Hematopoietic multipotent progenitor cell treated with erythropoietin and hydrocortisone succinate and interleukin-3 and kit ligand, for 17 days (in vitro differentiated cells): ENCODE results near the gene IFNAR2.

Source experiments
- DNase-seq: peaks from one replicate; pipeline ENCODE4 v3.0.0-alpha.2; 2015; ENCODE audit warnings: low spot score

The IFNAR2 gene

GRCh38 chr21:33229784-33230544 is at the start of gene IFNAR2:
Gene IFNAR2, plus strand, starts transcription at chr21:33229938. Its CDS starts 11,985 bp downstream, at chr21:33241923.
- DNase-seq: peak; percentile 54

- DNase-seq: no peak
Measured at GRCh38 chr21:33185852-33186251, 43.9 kb upstream of the IFNAR2 start.

- no peak for DNase-seq
Measured at GRCh38 chr21:33187276-33187675, 42.5 kb upstream of the IFNAR2 start.

DNA sequence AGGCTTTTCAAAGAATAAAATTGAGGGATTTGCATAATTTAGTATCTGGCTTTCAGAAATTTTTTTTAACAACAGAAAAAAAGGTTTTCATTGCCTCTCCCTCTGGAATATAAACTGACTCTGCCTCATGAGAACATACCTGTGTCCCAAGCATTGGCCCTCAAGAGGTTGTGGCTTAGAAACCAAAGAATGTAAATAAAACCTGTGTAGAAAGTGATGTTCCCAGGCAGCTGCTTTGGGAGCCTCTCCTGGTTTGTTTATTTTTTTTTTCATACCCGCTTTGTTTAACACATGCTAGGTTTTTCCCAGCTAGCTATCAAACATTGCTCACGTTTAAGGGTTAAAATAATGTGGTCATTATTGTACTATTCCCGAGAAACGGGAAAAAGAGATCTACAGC is 40.5 kb upstream of the IFNAR2 start:
- DNase-seq: no peak

DNA sequence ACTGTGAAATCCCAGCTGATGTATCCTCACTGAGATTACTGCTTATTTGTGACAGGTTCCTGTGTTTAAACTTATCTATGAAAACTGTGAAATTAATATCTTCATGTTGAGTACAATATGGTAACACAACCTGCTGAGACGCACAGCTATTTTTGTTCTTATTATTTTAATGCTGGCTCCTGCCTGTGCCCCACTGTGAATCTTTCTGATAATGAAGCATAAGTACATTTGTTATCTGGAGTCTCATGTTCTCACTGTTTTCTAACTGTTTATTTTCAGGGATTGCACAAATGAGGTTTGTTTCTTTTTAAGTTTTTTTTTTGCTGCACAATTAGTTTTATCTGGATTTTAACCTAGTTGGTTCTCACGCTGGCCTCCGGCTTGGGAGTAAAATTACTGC is 39.9 kb upstream of the IFNAR2 start:
- no peak for DNase-seq

- DNase-seq: peak; percentile 84
Measured at GRCh38 chr21:33196941-33197374, 32.8 kb upstream of the IFNAR2 start.

DNA sequence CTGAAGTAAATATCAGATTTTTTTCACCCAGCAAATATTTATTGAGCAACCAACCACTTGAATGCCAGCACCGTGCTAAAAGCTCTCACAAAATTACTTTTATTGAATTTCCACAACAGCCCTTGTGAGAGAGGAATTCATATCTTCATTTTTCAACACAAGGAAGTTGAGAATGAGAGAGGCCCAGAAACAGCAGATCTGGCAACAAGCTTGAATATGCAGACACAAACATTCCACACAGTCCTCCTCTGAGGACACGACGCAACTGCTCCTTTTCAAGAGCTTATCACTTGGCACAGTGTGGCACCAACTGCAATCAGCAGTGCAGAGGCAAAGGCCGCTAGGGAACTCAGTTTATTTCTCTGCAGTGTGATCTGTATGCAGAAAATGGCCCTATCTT is 32.2 kb upstream of the IFNAR2 start:
- peak; percentile 71 for DNase-seq

DNA sequence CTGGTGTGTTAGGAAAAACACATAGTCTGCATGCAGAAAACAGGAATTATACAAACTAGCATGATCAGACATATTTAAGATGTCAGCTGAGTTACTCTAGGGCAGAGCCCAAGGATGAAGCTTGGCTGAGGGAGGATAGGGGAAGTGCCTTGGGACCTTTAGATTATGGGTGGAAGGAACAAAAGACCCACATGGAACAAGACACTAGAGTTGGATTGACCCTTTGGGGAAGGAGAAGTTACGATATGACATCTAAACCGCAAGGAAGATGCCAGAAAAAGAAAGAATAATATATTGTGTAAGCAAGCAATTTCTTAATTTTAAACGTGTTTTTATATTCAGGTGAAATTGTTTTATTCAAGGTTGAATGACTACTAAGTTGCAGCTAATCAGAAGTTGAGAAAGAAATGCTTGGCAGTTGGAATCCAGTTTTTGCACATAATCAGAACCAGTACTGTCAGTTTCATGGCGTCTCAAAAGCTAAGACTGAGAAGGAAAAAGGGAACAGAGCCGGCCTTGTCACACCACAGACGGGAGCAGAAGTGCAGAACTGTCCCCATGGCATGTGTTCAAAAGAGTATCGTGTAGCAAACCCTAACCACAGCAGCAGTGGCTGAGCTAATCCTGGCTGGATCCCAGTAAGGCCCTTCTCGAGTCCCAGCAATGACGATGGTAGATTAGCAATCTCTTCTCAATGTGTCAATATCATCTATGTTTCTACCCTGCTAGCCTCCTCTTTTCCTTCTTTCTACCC is 31.2 kb upstream of the IFNAR2 start:
- peak; percentile 8 for DNase-seq

DNA sequence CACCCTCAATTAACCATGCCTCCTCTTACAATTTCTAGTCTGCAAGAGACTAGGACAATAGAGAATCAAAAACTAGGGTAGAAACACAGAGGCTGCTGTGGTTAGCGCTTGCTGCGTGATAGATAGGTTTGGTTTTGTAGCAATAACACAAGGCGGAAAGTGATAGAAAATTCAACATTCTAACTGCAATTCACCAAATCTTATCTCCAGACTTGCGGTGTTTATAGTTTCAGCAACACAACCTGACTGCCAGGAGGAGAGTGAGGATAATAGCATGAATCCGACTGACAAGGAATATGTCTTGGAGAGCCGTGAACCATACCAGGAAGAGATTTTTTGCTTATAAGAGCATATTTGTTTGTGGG is 30.7 kb upstream of the IFNAR2 start:
- DNase-seq: peak; percentile 24

GRCh38 chr21:33199516-33200217 is 30.1 kb upstream of the IFNAR2 start:
- DNase-seq: peak; percentile 88

DNA sequence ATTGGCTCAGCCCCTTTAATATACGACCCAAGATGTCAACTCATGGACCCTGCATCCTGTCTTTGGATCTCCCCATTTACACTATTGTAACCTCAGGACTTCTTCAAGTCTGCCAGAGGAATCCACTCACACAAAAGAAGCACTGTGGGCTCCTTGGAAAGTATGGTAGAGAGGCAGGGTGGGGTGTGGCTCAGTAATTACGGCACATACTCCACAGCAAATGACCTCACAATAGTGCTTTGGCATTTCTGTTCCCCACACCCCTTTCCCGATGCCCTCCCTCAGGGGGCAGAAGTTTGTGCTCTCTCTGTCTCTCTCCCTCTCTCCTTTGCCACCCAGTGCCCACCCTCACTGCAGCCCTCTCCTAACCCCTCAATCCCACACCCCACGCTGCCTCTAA is 27.8 kb upstream of the IFNAR2 start:
- DNase-seq: no peak

GRCh38 chr21:33202464-33203363 is 27.0 kb upstream of the IFNAR2 start:
- DNase-seq: no peak

GRCh38 chr21:33203371-33203724 is 26.4 kb upstream of the IFNAR2 start:
- DNase-seq: no peak

DNA sequence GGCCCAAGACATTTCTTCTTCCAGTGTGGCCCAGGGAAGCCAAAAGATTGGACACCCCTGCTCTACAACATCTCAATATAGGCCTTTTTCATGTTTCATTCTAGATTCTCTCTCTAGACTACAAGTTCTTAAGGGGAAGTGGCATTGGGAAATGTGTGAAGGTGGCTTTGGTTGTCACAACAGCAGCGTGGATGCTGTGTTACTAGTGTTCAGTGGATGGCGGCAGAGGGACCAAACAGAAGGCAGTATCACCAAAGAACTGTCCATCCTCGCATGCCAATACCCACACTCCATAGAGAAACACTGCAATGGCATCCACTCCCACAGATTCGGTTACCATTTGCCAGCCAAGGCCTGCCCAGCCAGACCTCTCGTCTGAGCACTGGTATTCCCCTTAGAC is 24.3 kb upstream of the IFNAR2 start:
- DNase-seq: no peak

DNA sequence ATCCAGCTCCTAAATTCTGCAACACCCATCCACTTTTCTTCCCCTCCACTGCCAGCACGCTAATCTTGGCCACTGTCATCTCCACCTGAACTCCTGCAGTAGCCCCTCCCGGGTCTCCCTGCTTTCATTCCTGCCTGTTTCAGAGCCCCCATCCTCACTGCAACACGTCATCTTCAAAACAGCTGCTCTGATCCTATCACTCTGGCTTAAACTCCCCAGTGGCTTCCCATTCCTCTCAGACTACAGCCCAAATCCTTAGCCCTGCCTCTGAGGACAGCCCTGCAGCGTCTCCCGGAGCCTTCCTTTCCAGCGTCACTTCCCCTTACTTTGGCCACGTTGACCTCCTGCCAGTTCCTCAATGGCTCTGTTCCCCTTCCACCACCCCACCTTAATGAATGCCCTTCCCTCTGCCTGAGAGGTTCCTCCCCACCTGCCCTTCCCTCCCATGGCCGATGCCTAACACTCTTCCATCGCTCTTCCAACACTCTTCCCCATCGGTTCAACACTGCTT is 22.9 kb upstream of the IFNAR2 start:
- no peak for DNase-seq

DNA sequence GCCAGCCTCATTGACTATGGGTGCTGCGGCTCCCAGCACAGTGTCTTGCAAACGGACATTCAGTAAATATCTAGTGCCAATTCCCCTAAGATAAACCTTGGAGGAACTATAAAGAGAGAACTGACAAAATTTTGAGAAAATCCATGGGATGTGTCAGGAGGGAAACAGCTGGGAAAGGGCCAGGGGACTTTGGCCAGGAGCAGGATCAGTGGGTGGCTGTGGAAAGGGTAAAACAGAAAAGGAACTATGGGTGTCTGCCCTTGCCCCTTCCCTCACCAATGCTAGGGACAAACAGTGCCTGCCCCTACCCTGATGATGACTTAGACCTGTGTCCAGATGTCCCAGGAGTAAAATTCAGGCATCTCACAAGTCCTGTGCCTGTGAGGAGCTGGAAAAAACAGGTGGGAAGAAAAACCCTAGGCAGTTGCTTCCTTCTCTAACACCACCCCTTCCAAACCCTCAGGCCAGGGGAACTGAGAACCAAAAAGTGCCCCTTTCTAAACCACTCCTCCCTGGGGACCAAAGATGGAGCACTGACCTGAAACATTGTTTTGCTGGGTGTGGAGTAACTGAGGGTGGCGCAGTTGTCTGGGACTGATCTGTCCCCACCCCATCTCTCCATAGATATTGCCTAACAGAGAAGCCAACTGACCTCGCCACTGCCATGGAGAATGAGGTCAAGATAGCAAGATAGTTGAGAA is 22.1 kb upstream of the IFNAR2 start:
- no peak for DNase-seq

GRCh38 chr21:33208534-33208933 is 21.2 kb upstream of the IFNAR2 start:
- no peak for DNase-seq

- no peak for DNase-seq
Measured at GRCh38 chr21:33211305-33211704, 18.4 kb upstream of the IFNAR2 start.

- DNase-seq: no peak
Measured at GRCh38 chr21:33211732-33212131, 18.0 kb upstream of the IFNAR2 start.

DNA sequence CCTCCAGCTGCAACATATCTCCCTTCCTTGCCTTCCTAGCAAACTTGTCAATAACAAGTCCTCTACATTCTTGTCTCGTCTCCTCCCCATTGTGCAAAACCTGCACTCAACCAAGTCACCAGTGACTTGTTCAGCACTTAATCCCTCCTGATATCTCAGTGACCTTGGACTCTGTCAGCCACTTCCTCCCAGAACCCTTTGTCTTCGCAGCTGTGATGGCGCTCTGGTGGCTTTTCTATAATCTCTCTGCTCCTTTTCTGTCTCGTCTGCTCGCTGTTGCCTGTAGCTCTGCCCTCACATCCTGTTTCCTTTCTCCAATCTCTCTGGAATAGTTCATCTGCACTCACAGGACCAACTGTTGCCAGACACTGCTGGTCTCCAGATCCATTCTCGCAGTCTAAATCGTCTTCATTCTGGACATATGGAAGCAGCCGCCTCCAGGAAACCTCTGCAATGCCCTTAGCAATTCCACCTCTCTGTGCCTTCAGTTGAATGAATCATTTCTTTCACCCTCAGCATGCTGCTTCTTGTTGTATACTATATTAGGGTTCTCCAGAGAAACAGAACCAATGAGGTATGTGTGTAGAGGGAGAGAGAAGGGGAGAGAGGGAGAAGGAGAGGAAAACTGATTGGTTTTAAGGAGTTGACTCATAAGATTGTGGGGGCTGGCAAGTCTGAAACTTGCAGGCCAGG is 17.4 kb upstream of the IFNAR2 start:
- no peak for DNase-seq
